ENCODE measurements around the gene ANKRD30A.
"Not testable (repeated sequence)": the region's sequence is repeated elsewhere in the genome, so short reads cannot be mapped to it uniquely, and the experiment has no call there.

The ANKRD30A gene

DNA sequence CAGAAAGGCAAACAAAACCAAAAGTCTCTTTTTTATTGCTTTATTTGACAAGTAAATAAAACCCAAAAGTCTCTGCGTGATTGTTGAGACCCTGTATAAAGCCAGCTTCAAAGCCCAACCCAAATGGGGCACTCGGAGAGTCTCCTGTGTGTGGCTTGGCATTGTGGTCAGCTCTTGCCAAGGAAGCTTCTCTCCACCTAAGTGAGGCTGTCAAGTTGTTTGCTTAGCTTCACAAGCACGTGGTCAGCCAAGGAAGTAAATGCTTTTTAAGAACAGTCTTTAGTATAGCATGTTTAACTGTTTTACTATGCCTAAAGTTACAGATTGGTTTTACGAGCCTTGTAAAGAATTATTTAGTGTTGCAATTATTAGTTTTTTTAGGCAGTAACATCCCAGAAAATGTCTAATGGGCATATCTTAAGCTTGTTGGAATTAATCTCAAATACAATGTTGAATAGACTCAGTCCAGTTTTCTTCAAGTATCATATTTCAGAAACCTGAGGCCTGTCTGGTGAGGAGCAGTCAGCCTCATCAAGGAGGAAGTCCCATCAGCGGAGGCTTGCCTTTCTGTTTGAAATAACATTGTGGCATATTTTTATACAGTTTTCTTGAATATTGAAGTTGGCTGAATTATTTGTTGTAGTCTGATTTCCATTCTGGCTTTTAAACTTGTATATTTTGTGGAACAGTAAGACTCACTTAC lies 144.3 kb downstream of the ANKRD30A start:
- no peak for DNase-seq

DNA sequence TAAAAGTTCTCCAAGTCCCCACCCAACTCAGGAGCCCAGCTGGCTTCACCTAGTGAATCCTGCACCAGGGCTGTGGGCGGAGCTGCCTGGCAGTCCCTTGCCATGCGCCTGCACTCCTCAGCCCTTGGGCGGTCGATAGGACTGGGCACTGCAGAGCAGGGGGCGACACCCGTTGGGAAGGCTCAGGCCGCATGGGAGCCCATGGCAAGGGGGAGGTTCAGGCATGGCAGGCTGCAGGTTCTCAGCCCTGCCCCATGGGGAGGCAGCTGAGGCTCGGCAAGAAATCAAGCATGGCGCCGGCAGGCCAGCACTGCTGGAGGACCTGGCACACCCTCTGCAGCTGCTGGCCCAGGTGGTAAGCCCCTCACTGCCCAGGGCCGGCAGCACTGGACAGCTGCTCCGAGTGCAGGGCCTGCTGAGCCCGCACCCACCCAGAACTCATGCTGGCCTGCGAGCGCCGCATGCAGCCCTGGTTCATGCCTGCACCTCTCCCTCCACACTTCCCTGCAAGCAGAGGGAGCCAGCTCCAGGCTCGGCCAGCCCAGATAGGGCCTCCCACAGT lies 149.9 kb downstream of the ANKRD30A start:
- DNase-seq, result no peak

DNA sequence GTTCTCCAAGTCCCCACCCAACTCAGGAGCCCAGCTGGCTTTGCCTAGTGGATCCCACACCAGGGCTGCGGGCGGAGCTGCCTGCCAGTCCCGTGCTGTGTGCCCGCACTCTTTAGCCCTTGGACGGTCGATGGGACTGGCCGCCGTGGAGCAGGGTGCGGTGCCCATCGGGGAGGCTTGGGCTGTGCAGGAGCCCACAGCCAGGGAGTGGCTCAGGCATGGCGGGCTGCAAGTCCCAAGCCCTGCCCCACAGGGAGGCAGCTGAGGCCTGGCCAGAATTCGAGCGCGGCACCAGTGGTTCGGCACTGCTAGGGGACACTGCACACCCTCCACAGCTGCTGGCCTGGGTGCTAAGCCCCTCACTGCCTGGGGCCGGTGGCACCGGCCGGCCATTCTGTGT lies 159.7 kb downstream of the ANKRD30A start:
- DNase-seq, result no peak

DNA sequence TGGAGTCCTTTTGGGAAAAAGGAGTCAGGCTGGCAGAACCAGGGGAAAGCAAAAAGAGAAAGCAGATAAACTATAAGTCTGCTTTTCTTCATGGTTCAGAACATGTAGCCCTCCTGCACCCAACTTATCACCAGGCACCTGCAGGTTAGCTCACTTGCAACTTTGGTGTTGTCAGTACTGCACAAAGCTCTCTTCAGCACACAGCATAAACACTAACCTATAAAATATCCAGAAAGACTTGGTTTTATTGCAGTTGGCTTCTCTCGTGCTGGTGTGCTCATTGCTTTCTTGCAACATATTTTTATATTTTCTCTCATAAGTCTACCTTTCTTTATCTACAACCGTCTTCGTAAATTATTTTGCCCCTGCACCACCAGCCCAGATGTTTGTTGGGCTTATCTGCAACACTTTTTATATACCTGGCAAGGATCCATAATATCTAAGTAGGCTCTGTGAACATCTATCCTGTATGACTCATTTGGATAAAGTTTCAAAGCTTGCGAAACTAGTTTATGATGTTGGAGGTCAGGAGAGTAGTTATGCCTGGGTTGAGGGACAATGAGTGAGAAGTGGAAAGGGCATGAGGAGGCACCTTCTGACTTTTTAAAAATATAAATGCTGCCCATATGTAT lies 164.6 kb downstream of the ANKRD30A start:
- DNase-seq, result no peak

- no peak for DNase-seq
These were observed 175.9 kb downstream of the ANKRD30A start for GRCh38 chr10:37301271-37301670.

- no peak for DNase-seq
These were observed 178.6 kb downstream of the ANKRD30A start for GRCh38 chr10:37304036-37304435.

GRCh38 chr10:37314350-37314749 lies 189.0 kb downstream of the ANKRD30A start:
- DNase-seq, result no peak

GRCh38 chr10:37314862-37315261 lies 189.5 kb downstream of the ANKRD30A start:
- no peak for DNase-seq

DNA sequence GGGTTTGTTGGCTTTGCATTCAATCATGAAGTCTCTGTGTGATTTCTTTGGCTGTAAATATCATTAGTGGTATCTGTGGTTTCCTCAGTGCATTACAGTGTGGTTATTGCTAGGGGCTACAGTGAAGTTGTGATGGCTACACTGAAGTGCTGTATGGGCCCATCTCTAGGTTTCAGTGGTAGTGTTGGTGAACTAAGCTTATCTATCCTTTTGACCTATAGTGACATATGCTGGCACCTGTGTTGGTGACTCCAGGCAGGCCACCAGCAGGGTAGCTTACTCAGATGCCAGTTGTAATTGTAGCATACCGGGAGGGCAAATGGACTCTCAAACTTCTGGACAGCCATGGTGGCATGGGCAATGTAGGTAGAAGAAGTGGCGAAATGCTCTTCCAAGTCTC lies 219.0 kb downstream of the ANKRD30A start:
- DNase-seq, result no peak

DNA sequence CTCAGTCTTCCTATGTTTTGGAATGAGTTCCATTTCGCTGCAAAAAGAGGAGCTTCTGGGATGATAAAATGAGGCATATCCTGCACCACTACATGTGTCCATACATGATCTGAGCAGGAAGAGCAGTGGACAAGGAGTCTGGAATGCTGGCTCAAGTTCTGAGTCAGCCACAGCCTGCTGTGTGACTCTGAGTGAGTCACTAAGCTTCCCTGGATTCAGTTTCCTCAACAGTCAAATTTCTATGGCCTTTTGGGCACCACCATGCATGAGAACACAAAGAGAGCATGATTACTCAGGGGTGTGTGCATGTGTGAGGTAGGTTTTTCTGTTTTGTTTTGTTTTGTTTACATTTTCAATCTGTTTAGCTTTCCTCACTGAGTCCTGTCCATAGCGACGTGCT lies 254.6 kb downstream of the ANKRD30A start:
- no peak for DNase-seq

DNA sequence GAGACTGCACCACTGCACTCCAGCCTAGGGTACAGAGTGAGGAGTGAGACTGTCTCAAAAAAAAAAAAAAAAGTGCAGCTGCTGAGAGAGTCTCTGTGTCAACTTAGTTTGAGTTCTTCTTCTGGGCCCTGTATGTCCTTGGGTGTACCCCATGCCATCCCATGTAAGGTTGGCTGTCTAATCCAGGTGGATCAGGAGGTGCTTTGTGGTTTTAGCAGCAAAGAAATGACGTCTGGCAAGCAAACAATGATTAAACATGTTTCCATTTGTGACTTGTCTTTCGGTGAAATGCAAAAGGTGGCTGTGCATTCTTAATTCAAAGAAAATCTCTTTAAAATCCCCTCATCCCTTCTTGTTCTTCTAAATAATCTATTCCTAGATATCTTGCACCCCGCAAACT lies 255.9 kb downstream of the ANKRD30A start:
- no peak for DNase-seq

GRCh38 chr10:37384923-37385322 lies 259.5 kb downstream of the ANKRD30A start:
- DNase-seq, result no peak

- no peak for DNase-seq
These were observed 265.5 kb downstream of the ANKRD30A start for GRCh38 chr10:37390926-37391325.

- not testable (repeated sequence) for DNase-seq
These were observed 275.4 kb downstream of the ANKRD30A start for GRCh38 chr10:37400774-37401173.

GRCh38 chr10:37401225-37401624 lies 275.8 kb downstream of the ANKRD30A start:
- no peak for DNase-seq

DNA sequence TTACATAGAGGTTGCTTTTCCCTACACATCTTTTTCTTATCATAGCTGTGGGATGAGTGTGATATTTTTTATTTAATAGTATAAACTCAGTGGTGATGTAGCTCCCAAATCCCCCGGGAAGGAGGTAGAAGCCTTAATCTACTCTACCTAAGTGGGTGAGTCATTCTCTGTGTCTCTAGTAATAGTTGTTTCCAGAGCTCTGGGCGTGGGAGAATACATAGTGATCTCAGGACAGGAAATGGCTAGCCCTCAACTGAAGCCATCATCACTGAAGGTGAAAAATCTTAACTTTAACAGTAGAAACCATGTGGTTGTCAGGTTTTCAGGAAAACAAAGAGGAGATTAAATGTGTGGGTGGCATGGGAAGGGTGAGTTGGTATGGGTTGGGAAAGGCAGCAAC lies 278.4 kb downstream of the ANKRD30A start:
- no peak for DNase-seq
